ENCODE results near the gene CNGA2.

Gene CNGA2

GRCh38 chrX:151726751-151727150 lies 7.8 kb upstream of the CNGA2 start:
- Histone ChIP-seq H3K36me3 (ENCODE audit: control insufficient read depth in 2 of 2, insufficient read depth in 2 of 2, low read length in 2 of 2) (no peaks in the 10 kb centered on the region), H3K27me3 (ENCODE audit: control insufficient read depth in 2 of 2, insufficient read depth in 2 of 2, low read length in 2 of 2) (no peaks in the 10 kb centered on the region), H3K4me3 (ENCODE audit: low read length in 2 of 2) (no peak overlapping the region), H3K9me3 (ENCODE audit: control insufficient read depth in 2 of 2, low read length in 2 of 2) (no peaks in the 10 kb centered on the region), H3K27ac (ENCODE audit: low read depth in 2 of 2, low read length in 2 of 2) (no peak overlapping the region), H3K9ac (ENCODE audit: low read depth in 1 of 2, low read length in 2 of 2) (no peak overlapping the region), H3K4me1 (ENCODE audit: control insufficient read depth in 2 of 2, insufficient read depth in 2 of 2, low read length in 2 of 2) (no peaks in the 10 kb centered on the region)

DNA sequence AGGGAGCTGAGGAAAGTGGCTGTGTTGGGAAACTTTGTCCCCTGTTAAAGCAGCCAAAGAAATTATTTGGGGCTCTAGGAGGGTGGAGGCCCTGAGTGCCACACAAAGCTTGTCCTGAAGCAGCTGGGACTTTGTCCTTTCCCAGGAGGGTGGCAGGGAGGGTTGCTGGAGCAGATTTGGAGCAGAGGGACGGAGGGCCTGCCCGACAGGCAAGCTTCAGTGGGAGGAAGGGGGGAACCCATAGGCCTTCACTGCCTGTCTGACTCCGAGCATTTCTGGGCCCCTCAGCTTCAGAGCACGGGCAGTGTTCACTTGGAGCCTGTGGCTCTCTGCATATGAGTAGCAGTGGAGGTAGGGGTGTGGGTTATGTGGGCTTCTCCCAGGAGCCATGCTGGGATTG lies 7.2 kb upstream of the CNGA2 start:
- Histone ChIP-seq H3K4me3 (ENCODE audit: low read length in 2 of 2) (no peak overlapping the region), H3K9me3 (ENCODE audit: control insufficient read depth in 2 of 2, low read length in 2 of 2) (no peaks in the 10 kb centered on the region), H3K27ac (ENCODE audit: low read depth in 2 of 2, low read length in 2 of 2) (no peak overlapping the region), H3K9ac (ENCODE audit: low read depth in 1 of 2, low read length in 2 of 2) (no peak overlapping the region), H3K36me3 (ENCODE audit: control insufficient read depth in 2 of 2, insufficient read depth in 2 of 2, low read length in 2 of 2) (no peaks in the 10 kb centered on the region), H3K27me3 (ENCODE audit: control insufficient read depth in 2 of 2, insufficient read depth in 2 of 2, low read length in 2 of 2) (peaks cover 0 to 5% of the 10 kb centered on the region in 2 donors), H3K4me1 (ENCODE audit: control insufficient read depth in 2 of 2, insufficient read depth in 2 of 2, low read length in 2 of 2) (no peaks in the 10 kb centered on the region)

- Histone ChIP-seq H3K9me3 (ENCODE audit: control insufficient read depth in 2 of 2, low read length in 2 of 2) (no peaks in the 10 kb centered on the region), H3K36me3 (ENCODE audit: control insufficient read depth in 2 of 2, insufficient read depth in 2 of 2, low read length in 2 of 2) (no peaks in the 10 kb centered on the region)
These were observed 5.4 kb upstream of the CNGA2 start for GRCh38 chrX:151729056-151729725.

GRCh38 chrX:151735219-151735618 lies 673 bp downstream of the CNGA2 start:
- H3K4me3 ChIP-seq (ENCODE audit: low read length in 2 of 2) = no peak overlapping the region
- no peak overlapping the region for H3K9ac ChIP-seq (ENCODE audit: low read depth in 1 of 2, low read length in 2 of 2)
- no peak overlapping the region for H3K27ac ChIP-seq (ENCODE audit: low read depth in 2 of 2, low read length in 2 of 2)
- no peaks in the 10 kb centered on the region for H3K36me3 ChIP-seq (ENCODE audit: control insufficient read depth in 2 of 2, insufficient read depth in 2 of 2, low read length in 2 of 2)
- H3K27me3 ChIP-seq (ENCODE audit: control insufficient read depth in 2 of 2, insufficient read depth in 2 of 2, low read length in 2 of 2) = peaks cover 0 to 17% of the 10 kb centered on the region in 2 donors
- H3K4me1 ChIP-seq (ENCODE audit: control insufficient read depth in 2 of 2, insufficient read depth in 2 of 2, low read length in 2 of 2) = no peaks in the 10 kb centered on the region
- no peaks in the 10 kb centered on the region for H3K9me3 ChIP-seq (ENCODE audit: control insufficient read depth in 2 of 2, low read length in 2 of 2)

More at GRCh38 chrX:151729056-151729725, 5.4 kb upstream of the CNGA2 start:
- Histone ChIP-seq H3K4me1 (ENCODE audit: control insufficient read depth in 2 of 2, insufficient read depth in 2 of 2, low read length in 2 of 2) (no peaks in the 10 kb centered on the region), H3K9ac (ENCODE audit: low read depth in 1 of 2, low read length in 2 of 2) (no peak overlapping the region), H3K27ac (ENCODE audit: low read depth in 2 of 2, low read length in 2 of 2) (no peak overlapping the region), H3K4me3 (ENCODE audit: low read length in 2 of 2) (no peak overlapping the region), H3K27me3 (ENCODE audit: control insufficient read depth in 2 of 2, insufficient read depth in 2 of 2, low read length in 2 of 2) (peaks cover 0 to 8% of the 10 kb centered on the region in 2 donors)

DNA sequence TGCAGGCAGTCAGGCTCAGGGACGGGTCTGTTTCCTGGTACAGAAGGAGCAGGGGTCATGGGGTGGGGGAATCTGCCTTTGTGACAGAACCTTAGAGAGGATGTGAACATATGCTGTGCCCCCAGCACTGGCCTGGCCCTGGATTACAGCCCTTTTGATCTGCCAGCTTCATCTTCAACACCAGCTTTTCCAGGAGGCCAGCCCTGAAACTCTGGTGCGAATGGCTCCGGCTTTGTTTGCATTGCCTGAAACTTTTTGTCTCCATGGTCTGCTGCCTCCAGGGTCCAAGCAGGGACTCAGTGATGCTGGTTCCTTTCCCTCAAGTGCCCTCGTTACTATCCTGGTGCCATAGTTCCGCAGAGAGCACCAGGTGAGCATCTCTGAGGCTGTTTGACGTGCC lies 2.1 kb downstream of the CNGA2 start:
- H3K27ac ChIP-seq (ENCODE audit: low read depth in 2 of 2, low read length in 2 of 2) = no peak overlapping the region
- no peaks in the 10 kb centered on the region for H3K9me3 ChIP-seq (ENCODE audit: control insufficient read depth in 2 of 2, low read length in 2 of 2)
- H3K9ac ChIP-seq (ENCODE audit: low read depth in 1 of 2, low read length in 2 of 2) = no peak overlapping the region
- H3K4me3 ChIP-seq (ENCODE audit: low read length in 2 of 2) = no peak overlapping the region
- H3K27me3 ChIP-seq (ENCODE audit: control insufficient read depth in 2 of 2, insufficient read depth in 2 of 2, low read length in 2 of 2) = peaks cover 2 to 17% of the 10 kb centered on the region in 2 donors
- no peaks in the 10 kb centered on the region for H3K4me1 ChIP-seq (ENCODE audit: control insufficient read depth in 2 of 2, insufficient read depth in 2 of 2, low read length in 2 of 2)
- no peaks in the 10 kb centered on the region for H3K36me3 ChIP-seq (ENCODE audit: control insufficient read depth in 2 of 2, insufficient read depth in 2 of 2, low read length in 2 of 2)

- Histone ChIP-seq H3K27ac (ENCODE audit: low read depth in 2 of 2, low read length in 2 of 2) (no peak overlapping the region), H3K36me3 (ENCODE audit: control insufficient read depth in 2 of 2, insufficient read depth in 2 of 2, low read length in 2 of 2) (no peaks in the 10 kb centered on the region), H3K4me3 (ENCODE audit: low read length in 2 of 2) (no peak overlapping the region), H3K27me3 (ENCODE audit: control insufficient read depth in 2 of 2, insufficient read depth in 2 of 2, low read length in 2 of 2) (peaks cover 2 to 10% of the 10 kb centered on the region in 2 donors), H3K9ac (ENCODE audit: low read depth in 1 of 2, low read length in 2 of 2) (no peak overlapping the region), H3K4me1 (ENCODE audit: control insufficient read depth in 2 of 2, insufficient read depth in 2 of 2, low read length in 2 of 2) (no peaks in the 10 kb centered on the region), H3K9me3 (ENCODE audit: control insufficient read depth in 2 of 2, low read length in 2 of 2) (no peaks in the 10 kb centered on the region)
These were observed 2.9 kb downstream of the CNGA2 start for GRCh38 chrX:151737494-151737893.

DNA sequence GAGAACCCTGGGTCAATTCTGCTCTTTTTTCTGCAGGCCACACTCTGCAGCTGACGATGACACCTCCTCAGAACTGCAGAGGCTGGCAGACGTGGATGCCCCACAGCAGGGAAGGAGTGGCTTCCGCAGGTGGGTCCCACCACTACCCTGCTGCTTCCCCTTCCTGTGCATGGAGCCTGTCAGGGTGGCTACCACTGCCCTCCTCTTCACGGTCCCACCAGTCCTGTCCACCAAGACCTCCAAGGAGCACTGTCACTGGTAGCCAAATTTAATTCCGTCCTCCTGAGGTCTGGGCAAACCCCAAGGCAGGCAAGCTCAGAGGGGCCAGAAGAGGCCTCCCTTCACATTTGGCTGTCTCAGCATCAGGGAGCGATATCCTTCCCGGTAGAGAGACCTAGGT lies 4.2 kb downstream of the CNGA2 start:
- no peaks in the 10 kb centered on the region for H3K4me1 ChIP-seq (ENCODE audit: control insufficient read depth in 2 of 2, insufficient read depth in 2 of 2, low read length in 2 of 2)

DNA sequence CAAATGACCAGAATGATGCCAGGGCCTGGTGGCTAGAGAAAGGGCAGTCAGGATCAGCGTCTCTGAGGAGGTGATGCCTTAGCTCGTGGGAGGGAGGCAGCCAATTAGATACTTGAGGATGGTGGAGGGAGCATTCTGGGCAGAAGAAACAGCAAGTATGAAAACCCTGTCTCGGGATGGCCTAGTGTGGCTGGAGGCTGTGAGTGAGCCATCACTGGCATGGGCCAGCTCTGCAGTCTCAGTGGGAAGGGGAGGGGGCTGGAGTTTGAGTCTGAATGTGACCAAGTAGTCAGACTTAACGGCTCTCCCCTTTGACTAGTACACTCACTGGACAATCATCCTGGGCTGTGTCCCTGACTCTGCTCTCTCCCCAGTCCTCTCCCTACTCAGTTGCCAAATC lies 7.1 kb downstream of the CNGA2 start:
- H3K36me3 ChIP-seq (ENCODE audit: control insufficient read depth in 2 of 2, insufficient read depth in 2 of 2, low read length in 2 of 2) = no peaks in the 10 kb centered on the region
- H3K27ac ChIP-seq (ENCODE audit: low read depth in 2 of 2, low read length in 2 of 2) = no peak overlapping the region
- no peaks in the 10 kb centered on the region for H3K9me3 ChIP-seq (ENCODE audit: control insufficient read depth in 2 of 2, low read length in 2 of 2)
- no peak overlapping the region for H3K4me3 ChIP-seq (ENCODE audit: low read length in 2 of 2)
- no peak overlapping the region for H3K9ac ChIP-seq (ENCODE audit: low read depth in 1 of 2, low read length in 2 of 2)
- peaks cover under 1 to 4% of the 10 kb centered on the region in 2 donors for H3K27me3 ChIP-seq (ENCODE audit: control insufficient read depth in 2 of 2, insufficient read depth in 2 of 2, low read length in 2 of 2)
- H3K4me1 ChIP-seq (ENCODE audit: control insufficient read depth in 2 of 2, insufficient read depth in 2 of 2, low read length in 2 of 2) = no peaks in the 10 kb centered on the region

More for the DNA sequence above, 4.2 kb downstream of the CNGA2 start:
- Histone ChIP-seq H3K4me3 (ENCODE audit: low read length in 2 of 2) (no peak overlapping the region), H3K9ac (ENCODE audit: low read depth in 1 of 2, low read length in 2 of 2) (no peak overlapping the region), H3K27ac (ENCODE audit: low read depth in 2 of 2, low read length in 2 of 2) (no peak overlapping the region), H3K9me3 (ENCODE audit: control insufficient read depth in 2 of 2, low read length in 2 of 2) (no peaks in the 10 kb centered on the region), H3K27me3 (ENCODE audit: control insufficient read depth in 2 of 2, insufficient read depth in 2 of 2, low read length in 2 of 2) (peaks cover 4 to 9% of the 10 kb centered on the region in 2 donors), H3K36me3 (ENCODE audit: control insufficient read depth in 2 of 2, insufficient read depth in 2 of 2, low read length in 2 of 2) (no peaks in the 10 kb centered on the region)

GRCh38 chrX:151742311-151742710 lies 7.8 kb downstream of the CNGA2 start:
- no peaks in the 10 kb centered on the region for H3K9me3 ChIP-seq (ENCODE audit: control insufficient read depth in 2 of 2, low read length in 2 of 2)
- no peak overlapping the region for H3K27ac ChIP-seq (ENCODE audit: low read depth in 2 of 2, low read length in 2 of 2)
- no peaks in the 10 kb centered on the region for H3K36me3 ChIP-seq (ENCODE audit: control insufficient read depth in 2 of 2, insufficient read depth in 2 of 2, low read length in 2 of 2)
- no peak overlapping the region for H3K9ac ChIP-seq (ENCODE audit: low read depth in 1 of 2, low read length in 2 of 2)
- peaks cover 0 to 4% of the 10 kb centered on the region in 2 donors for H3K27me3 ChIP-seq (ENCODE audit: control insufficient read depth in 2 of 2, insufficient read depth in 2 of 2, low read length in 2 of 2)
- no peaks in the 10 kb centered on the region for H3K4me1 ChIP-seq (ENCODE audit: control insufficient read depth in 2 of 2, insufficient read depth in 2 of 2, low read length in 2 of 2)
- H3K4me3 ChIP-seq (ENCODE audit: low read length in 2 of 2) = no peak overlapping the region

DNA sequence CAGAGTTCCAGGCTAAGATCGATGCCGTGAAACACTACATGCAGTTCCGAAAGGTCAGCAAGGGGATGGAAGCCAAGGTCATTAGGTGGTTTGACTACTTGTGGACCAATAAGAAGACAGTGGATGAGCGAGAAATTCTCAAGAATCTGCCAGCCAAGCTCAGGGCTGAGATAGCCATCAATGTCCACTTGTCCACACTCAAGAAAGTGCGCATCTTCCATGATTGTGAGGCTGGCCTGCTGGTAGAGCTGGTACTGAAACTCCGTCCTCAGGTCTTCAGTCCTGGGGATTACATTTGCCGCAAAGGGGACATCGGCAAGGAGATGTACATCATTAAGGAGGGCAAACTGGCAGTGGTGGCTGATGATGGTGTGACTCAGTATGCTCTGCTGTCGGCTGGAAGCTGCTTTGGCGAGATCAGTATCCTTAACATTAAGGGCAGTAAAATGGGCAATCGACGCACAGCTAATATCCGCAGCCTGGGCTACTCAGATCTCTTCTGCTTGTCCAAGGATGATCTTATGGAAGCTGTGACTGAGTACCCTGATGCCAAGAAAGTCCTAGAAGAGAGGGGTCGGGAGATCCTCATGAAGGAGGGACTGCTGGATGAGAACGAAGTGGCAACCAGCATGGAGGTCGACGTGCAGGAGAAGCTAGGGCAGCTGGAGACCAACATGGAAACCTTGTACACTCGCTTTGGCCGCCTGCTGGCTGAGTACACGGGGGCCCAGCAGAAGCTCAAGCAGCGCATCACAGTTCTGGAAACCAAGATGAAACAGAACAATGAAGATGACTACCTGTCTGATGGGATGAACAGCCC lies 9.3 kb downstream of the CNGA2 start:
- H3K36me3 ChIP-seq (ENCODE audit: control insufficient read depth in 2 of 2, insufficient read depth in 2 of 2, low read length in 2 of 2) = no peaks in the 10 kb centered on the region

More for the DNA sequence above, 9.3 kb downstream of the CNGA2 start:
- H3K27ac ChIP-seq (ENCODE audit: low read depth in 2 of 2, low read length in 2 of 2) = no peak overlapping the region
- no peaks in the 10 kb centered on the region for H3K9me3 ChIP-seq (ENCODE audit: control insufficient read depth in 2 of 2, low read length in 2 of 2)
- no peak overlapping the region for H3K9ac ChIP-seq (ENCODE audit: low read depth in 1 of 2, low read length in 2 of 2)
- no peak overlapping the region for H3K4me3 ChIP-seq (ENCODE audit: low read length in 2 of 2)
- H3K4me1 ChIP-seq (ENCODE audit: control insufficient read depth in 2 of 2, insufficient read depth in 2 of 2, low read length in 2 of 2) = no peaks in the 10 kb centered on the region
- peaks cover 0 to 4% of the 10 kb centered on the region in 2 donors for H3K27me3 ChIP-seq (ENCODE audit: control insufficient read depth in 2 of 2, insufficient read depth in 2 of 2, low read length in 2 of 2)

Data from mucosa of rectum (tissue), 2 donors.